Activated CD8-positive, alpha-beta memory T cell treated with anti-CD3 and anti-CD28 coated beads for 48 hours (primary cell): ENCODE data around the gene POC1A.
"Not testable (repeated sequence)": the region's sequence is repeated elsewhere in the genome, so short reads cannot be mapped to it uniquely, and the experiment has no call there.

Experiments
- DNase-seq, 3 experiments: peaks; one replicate each; pipeline ENCODE4 v3.0.0-alpha.2; 2020; ENCODE audit warnings: low read depth in 2 of 3, low spot score in 2 of 3

The POC1A gene

DNA sequence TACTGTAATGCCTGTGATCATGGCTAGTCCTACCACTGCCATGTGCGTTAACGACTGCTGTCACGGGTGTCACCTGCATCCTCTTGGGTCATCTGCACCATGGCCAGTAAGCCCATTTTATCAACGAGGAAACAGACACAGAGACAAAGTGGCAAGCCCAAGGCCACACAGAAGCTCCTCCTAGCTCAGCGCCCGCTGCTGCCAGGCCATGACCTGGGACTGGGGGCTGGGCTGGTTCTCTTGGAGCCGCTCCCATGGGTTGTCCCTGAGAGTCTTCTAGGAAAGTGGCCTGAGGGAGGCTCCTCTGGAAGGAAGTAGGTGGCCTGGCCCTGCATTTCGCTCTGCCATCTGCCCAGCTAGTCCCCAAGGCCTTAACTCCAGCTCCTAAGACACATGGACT, 102.8 kb downstream of the POC1A start:
- no peak for DNase-seq

DNA sequence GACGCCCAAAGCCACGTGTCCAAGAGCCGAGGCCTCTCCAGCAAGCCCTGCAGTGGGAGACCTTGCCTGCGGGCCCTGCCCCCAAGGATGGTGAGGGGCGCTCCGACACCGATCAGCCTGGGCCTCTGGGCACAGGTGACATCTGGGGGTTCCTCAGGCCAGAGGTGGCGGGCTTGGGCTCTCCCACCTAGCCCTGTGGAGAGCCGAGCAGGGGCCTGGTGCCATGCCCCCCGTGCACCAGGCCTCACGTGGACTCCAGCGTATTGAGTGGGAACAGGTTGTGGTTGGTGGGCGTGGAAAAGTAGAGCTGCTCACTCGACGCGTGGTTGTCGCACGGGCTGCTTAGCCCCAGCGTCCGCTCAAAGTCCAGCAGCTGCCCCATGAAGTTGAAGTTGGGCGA, 103.7 kb downstream of the POC1A start:
- no peak for DNase-seq

DNA sequence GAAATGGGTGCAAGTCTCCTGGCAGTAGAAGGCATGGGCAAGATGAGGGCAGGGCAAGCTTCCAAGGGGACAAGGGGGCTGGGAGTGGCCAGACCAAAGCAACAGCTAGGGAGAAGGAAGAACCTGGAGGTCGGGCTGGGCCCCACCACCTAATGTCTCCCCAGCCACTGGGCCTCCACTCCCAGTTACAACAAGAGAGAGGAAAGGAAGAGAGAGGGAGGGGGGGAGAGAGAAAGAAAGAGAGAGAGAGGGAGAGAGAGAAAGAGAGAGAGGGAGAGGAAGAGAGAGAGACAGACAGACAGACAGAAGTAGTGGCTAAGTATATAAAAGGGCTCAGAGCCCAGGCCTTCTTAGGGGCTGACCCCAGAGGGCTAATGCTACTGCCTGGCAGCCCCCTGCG, 104.7 kb downstream of the POC1A start:
- no peak for DNase-seq

DNA sequence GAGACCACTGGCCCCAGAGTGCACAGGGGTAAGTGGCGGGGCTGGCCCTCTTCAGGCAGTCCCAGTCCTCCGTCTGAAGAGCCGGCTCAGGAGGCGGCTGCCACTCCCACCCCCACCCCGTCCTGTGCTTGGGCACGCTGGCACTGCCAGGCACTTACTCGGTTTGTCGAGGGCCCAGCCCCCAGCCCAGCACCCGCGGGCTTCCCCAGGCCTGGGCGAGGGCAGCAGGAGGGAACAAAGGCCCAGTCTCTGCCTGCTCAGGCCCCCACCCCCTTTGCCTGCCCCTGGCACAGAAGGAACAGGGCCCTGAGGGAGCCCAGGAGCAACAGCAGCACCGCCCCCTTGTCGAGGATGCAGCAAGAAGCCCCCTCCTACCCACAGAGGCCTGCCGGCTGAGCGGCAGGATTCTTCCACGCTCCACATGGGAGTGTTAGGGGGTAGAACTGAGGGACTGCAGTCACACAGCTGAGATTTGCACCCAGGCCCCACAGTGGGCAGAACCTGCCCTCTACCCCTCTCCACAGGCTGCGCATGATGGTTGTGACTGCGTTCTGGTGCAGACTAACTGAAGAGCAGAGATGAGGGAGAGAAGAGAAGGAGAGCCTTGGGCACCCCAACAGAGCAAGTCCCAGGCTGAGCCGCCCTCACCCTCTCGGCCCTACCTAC, 106.8 kb downstream of the POC1A start:
- no peak for DNase-seq

DNA sequence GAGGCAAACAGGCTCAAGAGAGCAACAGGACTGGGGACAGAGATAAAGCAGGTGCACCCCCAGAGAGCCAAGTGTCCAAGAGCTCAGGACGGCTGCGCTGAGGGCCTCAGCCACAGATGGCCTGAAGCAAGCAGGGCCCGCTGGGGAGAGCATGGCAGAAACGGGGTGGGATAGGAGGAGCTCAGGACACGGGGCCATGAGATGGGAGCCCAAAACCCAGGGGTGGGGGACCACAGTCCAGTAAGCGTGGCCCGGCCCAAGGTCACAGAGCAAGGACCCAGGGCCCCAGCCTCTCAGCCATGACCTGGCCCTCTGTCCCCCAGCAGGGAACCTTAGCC, 107.4 kb downstream of the POC1A start:
- no peak for DNase-seq

DNA sequence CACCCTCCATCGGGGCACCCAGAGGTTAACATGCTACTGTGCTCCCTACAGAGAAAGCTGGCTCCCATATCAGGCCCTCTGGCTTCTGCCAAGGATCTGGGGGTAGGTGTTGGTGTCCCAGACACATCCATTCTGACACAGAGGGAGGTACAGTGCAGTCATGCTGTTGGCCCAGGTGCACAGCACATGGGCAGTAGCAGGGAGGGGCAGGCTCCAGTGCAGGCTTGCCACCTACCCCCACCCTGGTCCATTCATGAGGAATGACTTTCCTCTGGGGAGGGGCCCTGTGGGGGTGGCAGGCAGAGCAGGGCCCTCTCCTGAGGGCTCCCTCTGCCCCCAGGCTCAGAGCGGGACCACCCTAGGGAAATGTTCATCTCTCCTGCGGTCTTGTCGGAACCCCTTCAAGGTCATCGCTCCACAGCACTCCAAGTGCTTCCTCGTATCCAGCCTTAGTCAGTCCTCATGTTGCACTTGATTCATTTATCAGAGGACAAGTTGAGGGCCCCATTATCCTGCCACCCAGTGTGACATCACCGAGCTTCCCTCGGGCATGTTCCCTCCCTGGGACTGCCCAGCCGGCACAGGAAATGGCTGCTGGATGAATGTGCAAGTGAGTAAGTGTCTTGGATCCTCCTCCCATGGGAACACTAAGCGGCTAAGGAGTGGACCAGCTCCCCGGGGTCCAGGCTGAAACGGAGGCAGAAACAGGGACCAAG, 107.9 kb downstream of the POC1A start:
- no peak for DNase-seq

DNA sequence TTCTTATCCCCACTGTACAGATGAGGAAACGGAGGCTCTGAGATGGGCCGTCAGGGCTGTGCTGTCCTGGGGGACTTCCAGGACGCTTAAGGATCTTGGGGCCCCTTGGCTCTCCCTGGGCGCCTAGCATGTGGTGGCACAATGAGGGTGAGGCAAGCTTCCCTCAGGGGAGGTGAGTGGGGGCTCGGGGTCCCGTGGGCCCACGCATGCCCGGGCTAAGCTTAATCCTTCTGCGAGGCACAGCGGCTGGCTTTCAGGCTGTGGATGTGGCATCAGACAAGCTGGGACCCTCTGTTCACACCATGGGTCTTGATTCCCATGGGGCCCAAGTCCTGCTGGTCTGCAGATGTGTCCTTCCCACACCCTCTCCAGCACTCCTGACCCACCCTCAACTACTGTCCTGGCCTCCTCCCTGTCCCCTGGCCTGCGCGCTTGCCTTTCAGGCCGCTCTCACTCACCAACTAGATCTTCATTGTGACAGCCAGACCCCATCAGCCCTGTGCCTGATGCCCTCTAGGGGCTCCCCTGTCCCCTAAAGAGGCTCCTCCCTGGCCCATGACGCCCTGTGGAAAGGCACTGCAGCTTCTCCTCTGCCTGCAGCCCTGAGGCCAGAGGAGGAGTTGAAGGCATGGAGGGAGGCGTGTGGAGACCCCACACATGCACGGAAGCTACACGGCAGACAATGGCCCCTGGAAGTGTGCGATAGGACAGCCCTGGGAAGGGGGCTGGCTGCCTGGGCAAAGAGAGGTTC, 109.2 kb downstream of the POC1A start:
- no peak for DNase-seq

DNA sequence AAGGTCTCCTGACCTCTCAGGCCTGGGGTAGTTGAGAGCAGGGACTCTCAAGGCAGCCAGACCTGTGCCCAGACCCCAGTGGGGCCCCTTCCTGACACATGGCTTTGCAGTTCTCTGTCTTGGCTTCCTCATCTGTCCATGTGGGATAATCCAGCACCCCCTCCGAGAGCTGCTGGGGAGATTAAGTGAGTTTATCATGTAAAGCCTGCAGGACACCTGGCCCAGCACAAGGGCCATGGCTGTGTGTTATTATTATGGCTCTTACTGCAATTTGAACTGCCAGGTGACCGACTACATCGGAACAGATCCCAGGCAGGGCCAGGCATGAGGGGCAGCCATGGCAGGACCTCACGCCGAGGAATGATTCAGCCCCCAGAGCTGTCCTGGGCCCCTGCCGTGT, 110.5 kb downstream of the POC1A start:
- DNase-seq, result no peak

DNA sequence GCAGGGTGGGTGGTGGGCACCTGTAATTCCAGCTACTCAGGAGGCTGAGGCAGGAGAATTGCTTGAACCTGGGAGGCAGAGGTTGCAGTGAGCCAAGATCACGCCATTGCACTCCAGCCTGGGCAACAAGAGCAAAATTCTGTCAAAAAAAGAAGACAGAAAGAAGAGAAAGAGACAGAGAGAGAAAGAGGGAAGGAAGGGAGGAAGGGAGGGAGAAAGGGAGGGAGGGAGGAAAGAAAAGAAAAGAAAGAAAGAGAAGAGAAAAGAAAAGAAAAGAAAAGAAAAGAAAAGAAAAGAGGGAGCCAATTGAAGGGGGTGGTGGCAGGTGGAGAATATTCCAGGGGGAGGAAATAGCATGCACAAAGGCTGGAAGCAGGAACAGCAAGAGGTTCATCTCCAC, 111.2 kb downstream of the POC1A start:
- not testable (repeated sequence) for DNase-seq

DNA sequence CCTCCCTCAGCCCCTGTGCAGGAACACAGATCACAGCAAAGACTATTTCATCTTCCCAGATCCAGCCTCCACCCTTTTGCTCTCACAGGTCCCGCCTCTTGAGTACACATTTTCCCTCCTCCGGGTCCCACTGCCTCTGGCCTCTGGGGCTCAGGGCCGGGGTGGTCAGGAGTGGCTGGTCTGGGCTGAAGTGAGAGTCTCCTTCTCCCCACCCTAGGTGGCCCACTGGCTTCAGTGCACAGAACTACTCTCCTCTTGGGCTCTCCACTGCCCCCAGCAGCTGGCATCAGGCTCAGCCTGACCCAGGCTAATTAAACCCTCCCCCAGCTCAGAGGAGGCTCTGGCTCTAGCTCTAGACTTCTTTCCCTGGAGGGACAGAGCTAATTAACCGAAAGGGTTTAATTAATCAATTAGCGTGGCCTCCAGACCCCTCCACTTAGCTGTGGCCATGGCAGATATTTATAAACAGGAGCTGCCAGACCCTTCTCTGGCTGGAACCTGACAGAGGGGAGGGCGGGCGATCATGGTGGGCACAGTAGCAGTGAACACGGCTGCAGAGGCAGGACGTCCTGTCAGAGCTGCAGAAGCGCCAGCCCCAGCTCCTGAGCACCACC, 113.0 kb downstream of the POC1A start:
- DNase-seq, result no peak

DNA sequence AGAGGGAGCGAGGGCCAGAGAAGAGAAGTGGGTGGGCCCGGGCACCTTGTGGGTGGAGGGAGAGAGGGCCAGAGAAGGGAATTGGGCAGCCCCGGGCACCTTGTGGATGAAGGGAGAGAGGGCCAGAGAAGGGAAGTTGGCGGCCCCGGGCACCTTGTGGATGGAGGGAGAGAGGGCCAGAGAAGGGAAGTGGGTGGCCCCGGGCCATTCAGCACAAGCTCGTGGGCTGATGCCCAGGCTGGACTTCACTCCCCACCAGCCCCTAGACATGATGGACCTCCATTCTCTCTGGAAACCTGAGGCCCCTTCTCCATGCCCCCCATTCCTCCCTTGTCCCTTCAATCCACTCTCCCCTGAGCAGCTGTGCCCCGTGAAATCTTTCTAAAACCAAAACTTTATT, 113.6 kb downstream of the POC1A start:
- DNase-seq, result no peak

DNA sequence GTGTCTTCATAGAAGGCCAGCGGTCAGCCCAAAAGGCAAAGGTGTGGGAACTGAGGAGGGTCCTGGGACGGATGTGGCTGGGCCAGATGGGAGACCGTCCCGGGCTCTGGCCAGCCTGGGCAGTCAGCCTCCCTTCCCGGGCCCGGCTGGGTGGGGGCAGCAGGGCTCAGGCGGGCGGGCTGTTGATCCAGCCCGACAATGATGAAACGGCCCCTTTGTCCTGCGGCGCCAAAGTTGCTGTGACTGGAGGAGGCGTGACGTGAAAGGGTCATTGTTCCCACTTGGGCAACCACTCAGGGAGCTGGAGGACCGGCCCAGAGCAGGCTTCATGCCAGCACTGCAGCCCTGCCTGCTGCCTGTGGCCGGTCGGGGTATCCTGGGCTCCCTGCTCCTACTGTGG, 114.4 kb downstream of the POC1A start:
- no peak for DNase-seq

DNA sequence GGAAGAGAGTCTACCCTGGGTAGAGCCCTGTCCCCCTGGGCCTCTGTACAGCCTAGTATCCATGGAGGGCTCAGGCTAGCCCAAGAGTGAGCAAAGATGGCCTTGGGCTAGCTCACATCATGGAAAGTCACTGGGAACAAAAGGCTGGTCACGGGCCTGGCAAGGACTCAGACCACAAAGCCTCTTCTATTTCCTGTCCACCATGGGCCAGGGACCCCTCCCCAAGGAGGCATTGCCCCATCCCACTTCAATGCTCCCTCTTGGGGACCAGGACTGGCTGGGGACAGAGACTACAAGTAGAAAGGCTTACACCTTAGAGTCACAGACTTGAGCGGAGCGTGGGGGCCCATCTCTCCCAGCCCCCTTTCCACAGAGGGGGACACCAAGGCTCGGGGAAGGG, 114.8 kb downstream of the POC1A start:
- DNase-seq, result no peak

DNA sequence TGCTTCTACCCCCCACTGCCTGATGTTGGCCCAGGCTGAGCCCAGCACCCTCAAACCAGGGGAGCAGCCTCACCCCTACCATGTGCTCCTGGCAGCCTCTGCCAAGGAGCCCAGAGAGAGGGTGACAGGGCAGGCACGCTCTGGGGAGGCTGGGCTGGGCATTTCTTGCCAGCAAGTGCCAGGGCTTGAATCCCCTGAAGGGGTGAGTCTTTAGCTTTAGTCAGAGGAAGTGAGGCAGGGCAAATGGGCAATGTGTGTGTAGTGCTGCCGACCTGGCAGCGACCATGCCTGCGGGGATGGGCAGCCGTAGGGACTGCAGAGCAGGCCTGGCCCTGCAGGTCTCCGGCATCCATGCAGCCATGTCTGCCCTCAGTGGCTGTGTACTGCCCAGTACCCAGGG, 116.0 kb downstream of the POC1A start:
- DNase-seq, result no peak

DNA sequence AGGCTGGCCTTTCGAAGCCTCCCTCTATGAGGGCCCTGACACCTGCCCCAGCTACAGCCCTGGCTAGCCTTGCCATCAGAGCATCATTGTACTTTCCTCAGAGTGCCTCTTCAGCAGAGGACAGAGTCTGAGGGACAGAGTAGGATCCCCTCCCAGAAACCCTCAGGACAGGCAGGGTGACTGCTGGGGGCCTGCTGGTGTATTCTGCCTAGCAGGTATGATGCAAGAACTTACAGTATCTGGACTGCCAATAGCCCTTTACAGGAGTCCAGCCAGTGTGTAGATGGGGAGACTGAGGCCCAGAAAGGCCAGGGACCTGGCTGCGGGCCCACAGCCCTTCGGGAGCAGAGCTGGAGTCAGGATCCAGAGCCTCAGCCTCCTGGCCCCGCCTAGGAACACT, 116.9 kb downstream of the POC1A start:
- no peak for DNase-seq

DNA sequence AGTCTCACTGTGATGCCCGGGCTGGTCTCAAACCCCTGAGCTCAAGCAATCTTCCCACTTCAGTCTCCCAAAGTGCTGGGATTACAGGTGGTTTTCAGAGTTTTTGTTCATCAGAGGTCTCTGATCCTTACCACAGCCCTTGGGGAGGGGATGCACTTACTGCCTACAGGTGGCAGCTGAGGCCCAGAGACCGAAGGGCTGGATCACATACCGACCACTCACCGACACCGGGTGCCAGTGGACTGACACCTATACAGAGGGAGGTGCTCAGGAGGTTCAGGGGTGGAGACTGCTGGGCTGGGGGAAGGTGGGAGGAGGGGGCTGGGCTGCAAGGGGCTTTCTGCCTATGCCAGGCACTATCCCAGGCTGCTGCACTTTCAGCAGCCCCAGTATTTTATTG, 117.4 kb downstream of the POC1A start:
- DNase-seq, result no peak

DNA sequence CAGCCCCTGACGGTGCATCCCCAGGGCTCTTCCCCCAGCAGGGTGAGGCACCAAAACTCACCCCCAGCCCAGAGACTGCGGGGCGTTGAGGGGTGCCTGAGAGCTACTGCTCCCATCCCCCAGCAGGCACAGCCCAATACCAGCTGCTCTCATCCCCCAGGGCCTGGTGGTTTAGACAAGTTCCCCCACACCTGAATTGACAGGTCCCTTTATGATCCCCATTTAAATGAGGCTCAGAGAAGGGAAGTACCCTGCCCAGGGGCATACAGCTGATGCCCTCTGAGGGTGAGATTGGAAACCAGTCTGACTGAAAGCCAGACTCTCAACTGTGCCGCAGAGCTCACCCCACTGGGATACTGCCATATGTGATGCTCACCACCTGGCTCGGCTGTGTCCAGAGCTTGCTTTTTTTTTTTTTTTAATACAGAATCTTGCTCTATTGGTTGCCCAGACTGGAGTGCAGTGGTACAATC, 118.0 kb downstream of the POC1A start:
- no peak for DNase-seq

DNA sequence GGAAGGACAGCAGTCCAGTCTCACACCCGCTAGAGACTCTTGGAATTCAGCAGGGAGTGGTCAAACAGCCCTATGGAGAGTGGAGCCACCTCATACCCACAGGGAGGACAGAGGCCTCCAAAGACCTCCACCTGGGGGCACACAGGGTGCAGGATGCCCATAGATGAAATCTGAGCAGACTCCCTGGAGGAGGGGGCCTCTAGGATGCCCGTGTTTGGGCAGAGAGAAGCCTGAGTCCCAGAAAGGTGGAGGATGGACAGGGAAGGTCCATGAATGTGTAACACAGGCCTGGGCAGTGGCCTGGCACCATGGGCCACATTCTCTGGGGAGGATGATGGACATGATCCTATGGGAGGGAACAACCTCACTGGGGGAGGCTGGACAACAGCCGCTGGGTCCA, 119.6 kb downstream of the POC1A start:
- no peak for DNase-seq

DNA sequence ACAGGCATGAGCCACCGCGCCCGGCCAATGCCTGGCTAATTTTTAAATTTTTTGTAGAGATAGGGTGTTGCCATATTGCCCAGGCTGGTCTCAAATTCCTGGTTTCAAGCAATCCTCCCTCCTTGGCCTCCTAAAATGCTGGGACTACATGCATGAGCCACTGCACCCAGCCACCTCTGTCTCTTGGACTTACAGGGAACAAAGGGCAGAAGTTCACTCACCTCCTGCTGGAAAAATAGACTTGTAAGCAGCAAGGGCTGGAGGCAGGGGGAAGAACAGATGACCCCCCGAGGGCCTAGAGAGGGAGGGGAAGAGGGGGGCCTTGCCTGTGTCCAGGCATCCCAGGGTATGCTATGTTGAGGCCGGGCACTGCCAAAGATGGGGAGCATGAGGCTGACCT, 120.0 kb downstream of the POC1A start:
- DNase-seq, result no peak

DNA sequence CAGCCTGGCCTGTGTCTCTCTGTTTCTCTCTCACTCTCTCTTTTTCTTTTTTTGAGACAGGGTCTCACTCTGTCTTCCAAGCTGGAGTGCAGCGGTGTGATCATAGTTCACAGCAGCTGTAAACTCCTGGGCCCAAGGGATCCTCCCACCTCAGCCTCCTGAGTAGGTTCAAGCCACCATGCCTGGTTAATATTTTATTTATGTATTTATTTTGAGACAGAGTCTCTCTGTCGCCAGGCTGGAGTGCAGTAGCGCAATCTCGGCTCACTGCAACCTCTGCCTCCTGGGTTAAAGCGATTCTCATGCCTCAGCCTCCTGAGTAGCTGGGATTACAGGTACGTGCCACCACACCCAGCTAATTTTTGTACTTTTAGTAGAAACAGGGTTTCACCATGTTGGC, 120.5 kb downstream of the POC1A start:
- DNase-seq, result not testable (repeated sequence)

DNA sequence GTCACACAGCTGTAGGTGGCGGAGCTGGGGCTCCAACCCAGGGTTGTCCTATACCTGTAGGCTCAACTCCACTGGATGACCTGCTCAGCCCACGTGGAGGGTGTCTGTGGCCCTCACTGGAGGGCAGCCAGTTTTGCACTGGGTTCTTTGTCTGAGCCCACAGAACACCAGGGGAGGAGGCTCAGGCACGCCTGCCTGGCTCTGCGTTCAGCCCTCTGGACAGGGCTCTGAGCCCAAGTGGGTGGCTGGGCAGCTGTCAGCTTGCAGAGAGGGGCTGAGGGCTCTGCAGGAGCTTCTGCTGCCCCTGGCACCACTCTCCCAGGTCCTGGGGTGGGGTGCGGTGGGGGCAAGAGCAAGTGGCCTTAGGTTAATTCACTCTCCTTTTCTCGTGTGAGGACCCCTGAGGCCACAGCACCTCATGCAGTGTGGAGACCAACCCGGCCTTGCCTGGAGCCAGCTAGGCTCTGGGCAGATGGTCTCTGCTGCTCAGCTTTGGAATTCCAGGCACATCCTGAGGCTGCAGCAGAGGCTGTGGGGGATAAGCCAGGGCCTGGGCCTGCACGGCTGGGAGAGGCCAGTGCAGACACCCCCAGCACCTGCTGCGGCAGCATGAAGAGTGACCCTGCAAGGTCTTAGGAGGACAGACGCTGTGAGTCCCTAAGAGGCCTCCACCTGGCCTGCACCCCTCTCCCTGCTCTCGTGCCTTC, 121.4 kb downstream of the POC1A start:
- no peak for DNase-seq
